ENCODE data around the gene LIPE. TPM values are rescaled to one million over a fixed set of nuclear protein-coding genes. Genes with fewer than 3 reads are reported as not detected.
A peak's percentile ranks its signal among the peaks of the same experiment; 100 is the strongest.

The LIPE gene
- total RNA-seq, 4 donors from 2014 or later, result 33.9 to 82.6 (median 51.5) TPM

DNA sequence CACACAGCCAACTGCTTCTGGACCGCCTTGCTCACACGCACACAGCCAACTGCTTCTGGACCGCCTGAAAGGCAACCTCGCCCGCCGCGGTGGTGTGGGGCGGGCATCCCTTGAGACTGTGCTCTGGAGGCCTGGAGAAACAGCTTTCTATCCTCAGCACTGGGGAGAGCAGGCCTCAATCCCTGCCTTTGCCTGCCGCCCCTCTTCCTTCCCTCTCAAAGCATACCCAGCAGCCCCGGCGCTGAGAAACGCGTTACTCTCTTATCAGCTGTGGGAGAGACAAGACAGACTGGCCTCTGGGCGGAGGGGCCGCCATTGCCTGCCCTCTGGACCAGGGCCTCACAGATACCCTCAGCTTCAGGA is 2.9 kb downstream of the LIPE start:
- Histone ChIP-seq H3K27me3 (peaks cover 14% of the 10 kb centered on the region), H3K36me3 (no peaks in the 10 kb centered on the region), H3K4me1 (peaks cover 52% of the 10 kb centered on the region), H3K9me3 (no peaks in the 10 kb centered on the region), H3K27ac (no peak overlapping the region), H3K4me3 (peak overlapping the region; percentile 57)
- DNase-seq (ENCODE audit: low spot score in 2 of 2), result no peak
- TF ChIP-seq, protein P1, sequence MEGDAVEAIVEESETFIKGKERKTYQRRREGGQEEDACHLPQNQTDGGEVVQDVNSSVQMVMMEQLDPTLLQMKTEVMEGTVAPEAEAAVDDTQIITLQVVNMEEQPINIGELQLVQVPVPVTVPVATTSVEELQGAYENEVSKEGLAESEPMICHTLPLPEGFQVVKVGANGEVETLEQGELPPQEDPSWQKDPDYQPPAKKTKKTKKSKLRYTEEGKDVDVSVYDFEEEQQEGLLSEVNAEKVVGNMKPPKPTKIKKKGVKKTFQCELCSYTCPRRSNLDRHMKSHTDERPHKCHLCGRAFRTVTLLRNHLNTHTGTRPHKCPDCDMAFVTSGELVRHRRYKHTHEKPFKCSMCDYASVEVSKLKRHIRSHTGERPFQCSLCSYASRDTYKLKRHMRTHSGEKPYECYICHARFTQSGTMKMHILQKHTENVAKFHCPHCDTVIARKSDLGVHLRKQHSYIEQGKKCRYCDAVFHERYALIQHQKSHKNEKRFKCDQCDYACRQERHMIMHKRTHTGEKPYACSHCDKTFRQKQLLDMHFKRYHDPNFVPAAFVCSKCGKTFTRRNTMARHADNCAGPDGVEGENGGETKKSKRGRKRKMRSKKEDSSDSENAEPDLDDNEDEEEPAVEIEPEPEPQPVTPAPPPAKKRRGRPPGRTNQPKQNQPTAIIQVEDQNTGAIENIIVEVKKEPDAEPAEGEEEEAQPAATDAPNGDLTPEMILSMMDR (IDR thresholded peaks at IDR 0.05), result no peak
- TF ChIP-seq POLR2AphosphoS5 (IDR thresholded peaks at IDR 0.05), result no peak
- TF ChIP-seq EP300 (IDR thresholded peaks at IDR 0.05), result no peak
- TF ChIP-seq POLR2A (IDR thresholded peaks at IDR 0.05), result no peak
- 48% methylated on average over 10 of the region's 15 CpGs for WGBS

DNA sequence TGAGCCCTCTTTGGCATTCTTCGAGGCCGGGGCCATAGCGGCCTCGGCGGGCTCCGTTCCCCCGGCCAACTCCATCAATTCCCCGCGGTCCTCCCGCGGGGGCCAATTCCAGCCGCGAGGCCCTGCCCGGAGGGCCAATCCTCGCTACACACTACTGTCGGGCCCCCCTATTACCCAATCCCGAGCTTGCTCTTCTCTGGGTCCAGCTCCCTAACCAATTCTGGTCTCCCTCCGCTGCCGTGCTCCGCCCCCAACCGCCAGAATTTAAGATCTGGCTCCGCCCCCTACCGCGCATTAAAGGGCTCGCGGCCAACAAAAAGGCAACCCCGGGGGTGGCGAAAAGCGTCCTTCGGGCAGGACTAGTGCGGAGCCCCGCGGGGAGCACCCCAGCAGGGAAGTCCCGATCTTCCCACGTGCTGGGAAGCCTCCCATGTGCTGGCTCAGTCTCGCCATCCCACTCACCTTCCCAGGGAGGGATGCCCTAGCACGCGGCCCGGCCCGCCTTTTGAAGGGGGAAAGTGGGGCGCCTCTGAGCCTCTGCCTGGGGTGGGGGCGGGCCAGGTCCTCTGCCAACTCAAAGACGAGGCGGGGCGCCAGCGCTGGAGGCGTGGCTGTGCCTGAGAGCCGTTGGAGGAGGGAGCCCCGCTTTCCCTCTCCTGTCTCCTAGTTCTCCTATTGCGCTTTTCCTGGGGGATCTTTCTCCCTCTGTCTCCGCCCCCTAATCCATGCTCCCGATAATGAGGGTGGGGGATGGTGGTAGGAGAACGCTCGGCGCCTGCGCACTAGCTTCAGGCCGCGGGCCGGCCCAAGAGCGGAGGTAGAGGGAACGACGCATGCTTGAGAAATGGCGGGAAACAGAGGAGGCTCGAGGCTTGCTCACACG is 3.5 kb downstream of the LIPE start:
- peak overlapping the region; percentile 44 for H3K27ac ChIP-seq
- peaks cover 14% of the 10 kb centered on the region for H3K27me3 ChIP-seq
- H3K4me3 ChIP-seq, result peak overlapping the region; percentile 57
- H3K9me3 ChIP-seq, result no peaks in the 10 kb centered on the region
- TF ChIP-seq POLR2AphosphoS5 (IDR thresholded peaks at IDR 0.05) (peak in 1 of 3 donors; percentile 40), EP300 (IDR thresholded peaks at IDR 0.05) (no peak)
- peaks cover 53% of the 10 kb centered on the region for H3K4me1 ChIP-seq
- H3K36me3 ChIP-seq, result no peaks in the 10 kb centered on the region
- 4% methylated on average over 49 of the region's 65 CpGs for WGBS
- DNase-seq (ENCODE audit: low spot score in 2 of 2), result peak; percentile 89

- H3K4me1 ChIP-seq, result peaks cover 53% of the 10 kb centered on the region
- peak overlapping the region; percentile 57 for H3K4me3 ChIP-seq
- TF ChIP-seq EP300 (IDR thresholded peaks at IDR 0.05), result no peak
- no peak for TF ChIP-seq POLR2A (IDR thresholded peaks at IDR 0.05)
- TF ChIP-seq POLR2AphosphoS5 (IDR thresholded peaks at IDR 0.05), result no peak
- TF ChIP-seq, protein P1 (IDR thresholded peaks at IDR 0.05), result no peak
- H3K27ac ChIP-seq, result peak overlapping the region; percentile 44
- H3K27me3 ChIP-seq, result peaks cover 14% of the 10 kb centered on the region
- DNase-seq (ENCODE audit: low spot score in 2 of 2), result no peak
- no peaks in the 10 kb centered on the region for H3K9me3 ChIP-seq
- H3K36me3 ChIP-seq, result no peaks in the 10 kb centered on the region
- WGBS, result 7% methylated on average over 25 of the region's 38 CpGs
These were observed 4.2 kb downstream of the LIPE start for GRCh38 chr19:42422901-42423461.

GRCh38 chr19:42422092-42422900 is 4.9 kb downstream of the LIPE start:
- peak overlapping the region; percentile 44 for H3K27ac ChIP-seq
- peaks cover 53% of the 10 kb centered on the region for H3K4me1 ChIP-seq
- H3K27me3 ChIP-seq, result peaks cover 14% of the 10 kb centered on the region
- no peak for TF ChIP-seq POLR2AphosphoS5 (IDR thresholded peaks at IDR 0.05)
- TF ChIP-seq POLR2A (IDR thresholded peaks at IDR 0.05), result no peak
- TF ChIP-seq, protein P1 (IDR thresholded peaks at IDR 0.05), result no peak
- TF ChIP-seq EP300 (IDR thresholded peaks at IDR 0.05), result no peak
- peak overlapping the region; percentile 57 for H3K4me3 ChIP-seq
- DNase-seq (ENCODE audit: low spot score in 2 of 2), result no peak
- H3K9me3 ChIP-seq, result no peaks in the 10 kb centered on the region
- WGBS, result 55% methylated on average over 15 of the region's 17 CpGs
- H3K36me3 ChIP-seq, result no peaks in the 10 kb centered on the region

GRCh38 chr19:42421591-42422031 is 5.6 kb downstream of the LIPE start:
- Histone ChIP-seq H3K4me1 (peaks cover 53% of the 10 kb centered on the region), H3K27me3 (peaks cover 14% of the 10 kb centered on the region), H3K4me3 (no peak overlapping the region), H3K9me3 (no peaks in the 10 kb centered on the region), H3K36me3 (no peaks in the 10 kb centered on the region), H3K27ac (peak overlapping the region; percentile 44)
- no peak for TF ChIP-seq EP300 (IDR thresholded peaks at IDR 0.05)
- TF ChIP-seq POLR2AphosphoS5 (IDR thresholded peaks at IDR 0.05), result peak in 1 of 3 donors; percentile 6
- TF ChIP-seq, protein P1 (IDR thresholded peaks at IDR 0.05), result no peak
- no peak for DNase-seq (ENCODE audit: low spot score in 2 of 2)
- 34% methylated on average over 8 of the region's 9 CpGs for WGBS
